Activated CD4-positive, alpha-beta T cell treated with anti-CD3 and anti-CD28 coated beads, Interleukin-2, amount 50 U/mL, for 24 hours (primary cell): ENCODE measurements around the gene LRRC47.
"Not testable (repeated sequence)": the region's sequence is repeated elsewhere in the genome, so short reads cannot be mapped to it uniquely, and the experiment has no call there.

ENCODE experiments used
- DNase-seq, 2 donors: peaks; one replicate each; pipeline ENCODE4 v3.0.0-alpha.2; 2020; ENCODE audit warnings: low read depth in 1 of 2, low spot score in 1 of 2

LRRC47 gene

DNA sequence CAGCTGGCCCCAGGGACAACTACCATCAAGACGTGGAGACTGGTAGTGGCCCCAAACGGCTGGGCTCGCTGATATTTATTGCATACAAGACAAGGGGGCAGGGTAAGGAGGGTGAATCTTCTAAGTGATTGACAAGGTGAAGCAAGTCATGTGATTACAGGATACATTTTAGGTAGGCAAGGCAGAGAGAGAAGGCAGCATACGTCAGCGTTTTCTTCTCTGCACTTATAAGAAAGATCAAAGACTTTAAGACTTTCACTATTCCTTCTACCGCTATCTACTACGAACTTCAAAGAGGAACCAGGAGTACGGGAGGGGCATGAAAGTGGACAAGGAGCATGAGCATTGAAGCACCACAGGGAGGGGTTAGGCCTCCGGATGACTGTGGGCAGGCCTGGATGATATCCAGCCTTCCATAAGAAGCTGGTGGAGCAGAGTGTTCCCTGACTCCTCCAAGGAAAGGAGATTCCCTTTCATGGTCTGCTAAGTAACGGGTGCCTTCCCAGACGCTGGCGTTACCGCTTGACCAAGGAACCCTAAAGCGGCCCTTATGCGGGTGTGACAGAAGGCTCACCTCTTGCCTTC, 47.9 kb downstream of the LRRC47 start:
- DNase-seq, result not testable (repeated sequence)

DNA sequence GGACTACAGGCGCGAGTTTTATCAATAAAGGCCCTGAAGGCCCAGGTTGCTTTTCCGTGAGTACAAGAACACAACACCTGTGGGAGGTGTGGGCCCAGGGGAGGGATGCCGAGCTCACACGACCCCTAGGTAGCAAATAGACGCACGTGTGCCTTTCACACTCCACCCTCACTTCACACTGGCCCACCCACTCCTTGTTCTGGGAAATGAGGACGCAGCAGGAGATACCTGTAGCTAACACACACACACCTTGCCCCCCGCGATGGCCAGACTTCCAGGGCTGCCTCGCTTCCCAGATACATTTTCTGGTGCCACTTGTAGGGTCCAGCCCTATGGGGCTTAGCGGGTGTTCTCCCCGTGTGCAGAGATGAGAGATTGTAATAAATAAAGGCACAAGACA, 48.4 kb downstream of the LRRC47 start:
- DNase-seq, result no peak

DNA sequence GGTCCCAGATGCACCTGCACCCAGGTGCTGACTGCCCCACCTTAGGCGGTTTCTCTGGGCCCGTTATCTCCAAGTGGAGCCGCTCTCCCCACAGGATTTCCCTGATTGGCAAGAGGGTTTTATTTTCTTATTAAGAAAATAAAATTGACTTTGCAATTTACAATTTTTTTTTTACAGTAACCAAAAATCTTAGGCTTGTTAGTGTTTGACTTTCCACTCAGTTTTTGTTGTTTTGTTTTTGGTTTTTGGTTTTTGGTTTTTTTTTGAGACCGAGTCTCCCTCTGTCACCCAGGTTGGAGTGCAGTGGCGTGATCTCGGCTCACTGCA, 48.8 kb downstream of the LRRC47 start:
- DNase-seq, result no peak

DNA sequence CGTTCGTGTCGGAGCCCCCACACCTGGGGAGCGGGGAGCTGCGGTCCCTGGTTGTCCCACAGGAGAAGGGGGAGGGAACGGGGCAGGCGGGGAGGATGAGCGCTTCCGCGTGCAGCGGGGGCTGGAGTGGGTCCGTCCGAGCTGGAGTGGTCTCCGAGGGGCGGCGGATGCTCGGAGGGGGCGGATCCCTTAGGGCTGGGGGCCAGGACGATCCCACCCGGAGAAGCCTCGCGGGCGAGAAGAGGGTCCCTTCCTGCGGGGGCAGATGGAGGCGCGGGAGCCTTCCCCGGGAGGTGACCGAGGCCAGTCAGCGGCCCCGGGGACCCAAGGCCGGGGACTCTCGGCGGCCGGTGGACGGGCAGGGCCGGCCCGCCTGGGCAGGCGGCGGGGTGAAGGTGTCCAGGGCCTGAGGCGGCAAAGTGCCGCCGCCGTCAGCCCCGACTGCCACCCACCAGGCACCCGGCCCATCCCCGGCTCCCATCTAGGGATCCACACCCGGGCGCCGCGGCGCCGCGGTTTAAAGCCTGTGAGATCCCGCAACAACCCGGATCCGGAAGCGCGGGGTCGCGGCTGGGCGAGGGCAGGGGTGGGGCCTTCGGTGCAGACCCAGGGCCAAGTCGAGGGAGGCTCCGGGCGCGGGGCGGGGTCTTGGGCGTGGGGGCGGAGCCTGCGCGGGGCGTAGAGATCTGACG, 49.3 kb downstream of the LRRC47 start:
- peak; percentile 77 to 83 for DNase-seq

DNA sequence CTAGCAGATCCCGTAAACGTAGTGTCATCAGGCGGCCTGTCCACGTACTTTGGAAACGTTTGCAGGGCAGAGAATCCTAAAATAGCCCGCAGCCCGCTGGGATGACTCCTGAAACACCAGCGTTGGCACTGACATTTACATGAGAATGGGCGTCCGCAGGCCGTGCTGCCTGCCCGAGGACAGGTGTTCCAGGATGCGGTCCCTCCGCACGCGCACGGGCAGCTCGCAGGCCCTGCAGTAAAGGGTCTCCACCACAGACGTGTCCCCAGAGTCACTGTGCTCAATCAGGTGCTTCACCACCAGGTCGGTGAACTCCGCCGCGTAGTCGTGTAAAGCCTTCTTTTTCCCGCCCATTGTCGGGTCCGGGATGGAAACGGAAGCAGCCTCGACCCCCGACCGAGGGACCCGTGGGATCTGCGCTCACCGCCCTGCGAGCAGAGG, 49.9 kb downstream of the LRRC47 start:
- no peak for DNase-seq

DNA sequence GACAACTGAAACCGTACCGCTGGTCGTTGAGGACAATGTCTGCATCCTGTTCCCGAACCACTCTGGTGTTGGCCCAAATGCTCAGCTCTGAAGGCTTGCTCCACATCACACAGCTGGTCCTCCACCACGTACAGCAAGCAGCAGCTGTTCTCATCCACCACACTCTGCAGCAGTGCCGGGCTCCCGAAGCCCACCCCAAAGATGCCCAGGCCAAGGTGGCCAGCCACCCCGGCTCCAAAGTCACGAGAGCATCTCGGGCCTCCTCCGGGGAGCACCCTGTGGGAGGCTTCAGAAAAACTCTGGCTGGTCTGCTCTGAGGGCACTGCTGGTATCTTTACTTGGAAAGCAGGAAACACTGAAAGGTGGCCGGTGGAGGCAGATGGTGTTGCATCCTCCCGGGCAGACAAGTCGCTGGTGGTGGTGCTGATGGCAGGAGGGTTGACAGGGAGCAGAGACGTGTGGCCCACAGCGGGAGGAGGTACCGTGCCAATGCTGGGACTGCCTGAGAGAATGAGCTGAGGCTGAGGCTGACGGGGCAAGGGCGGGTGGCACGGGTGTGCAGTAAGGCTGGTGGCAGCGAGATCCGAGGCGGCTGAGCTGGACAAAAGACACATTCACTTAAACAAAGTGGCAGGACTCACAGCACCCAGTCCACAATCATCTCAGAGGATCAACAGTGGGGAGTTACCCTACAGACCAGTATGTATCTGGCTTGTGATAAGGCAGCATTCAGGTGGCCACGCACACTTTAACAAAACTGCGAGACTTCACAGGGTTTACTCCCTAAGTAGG, 50.5 kb downstream of the LRRC47 start:
- DNase-seq, result no peak

DNA sequence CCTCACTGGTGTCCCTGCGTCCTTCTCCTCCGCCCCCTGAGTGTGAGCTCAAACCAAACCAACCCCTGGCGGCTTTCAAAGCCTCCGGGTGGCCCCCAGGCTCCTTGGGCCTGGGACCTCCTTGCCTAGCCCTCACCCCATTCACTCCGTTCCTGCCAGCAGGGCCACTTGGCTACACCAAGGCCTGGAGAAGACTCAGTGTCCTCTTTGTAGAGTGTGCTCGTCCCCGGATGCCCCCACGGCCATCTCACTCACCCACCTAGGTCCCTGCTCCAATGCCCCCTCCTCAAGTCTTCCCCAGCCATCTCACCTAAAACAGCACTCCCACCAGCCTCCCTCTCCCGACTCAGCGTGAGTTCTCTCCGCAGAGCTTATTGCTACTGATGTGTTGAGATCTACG, 51.2 kb downstream of the LRRC47 start:
- no peak for DNase-seq

DNA sequence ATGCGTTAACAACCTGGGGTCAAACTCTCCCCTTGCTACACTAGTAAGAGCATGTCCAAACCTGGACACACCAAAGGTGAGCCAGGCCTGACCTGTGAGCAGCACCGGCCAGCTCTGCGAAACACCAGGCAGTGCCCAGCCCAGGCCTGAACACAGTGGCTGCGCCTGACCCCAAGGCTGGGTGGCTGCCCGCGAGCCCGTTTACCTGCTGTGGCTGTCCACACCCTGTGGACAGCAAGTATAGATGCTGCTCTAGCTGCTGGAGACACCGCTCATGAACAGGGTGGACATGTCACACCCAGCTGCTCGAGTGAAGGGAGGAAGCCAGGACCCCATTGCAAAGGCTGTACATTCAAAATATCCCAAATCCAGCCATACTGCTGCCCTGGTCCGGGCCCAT, 51.7 kb downstream of the LRRC47 start:
- DNase-seq, result no peak

DNA sequence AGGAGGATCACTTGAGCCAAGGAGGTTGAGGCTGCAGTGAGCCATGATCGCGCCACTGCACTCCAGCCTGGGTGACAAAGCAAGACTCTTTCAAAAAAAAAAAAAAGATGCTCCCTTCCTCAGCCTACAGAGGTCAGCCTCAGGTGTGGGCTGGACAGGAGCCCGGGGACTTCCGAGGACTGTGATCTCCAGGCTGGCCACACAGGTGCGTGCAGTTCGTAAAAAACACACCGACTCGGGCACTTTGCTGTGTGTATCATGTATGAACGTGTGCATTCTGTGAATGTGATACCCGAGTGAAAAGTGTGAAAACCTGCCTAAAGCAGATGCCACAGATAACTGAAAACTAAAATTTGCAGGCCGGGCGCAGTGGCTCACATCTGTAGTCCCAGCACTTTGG, 52.5 kb downstream of the LRRC47 start:
- no peak for DNase-seq

DNA sequence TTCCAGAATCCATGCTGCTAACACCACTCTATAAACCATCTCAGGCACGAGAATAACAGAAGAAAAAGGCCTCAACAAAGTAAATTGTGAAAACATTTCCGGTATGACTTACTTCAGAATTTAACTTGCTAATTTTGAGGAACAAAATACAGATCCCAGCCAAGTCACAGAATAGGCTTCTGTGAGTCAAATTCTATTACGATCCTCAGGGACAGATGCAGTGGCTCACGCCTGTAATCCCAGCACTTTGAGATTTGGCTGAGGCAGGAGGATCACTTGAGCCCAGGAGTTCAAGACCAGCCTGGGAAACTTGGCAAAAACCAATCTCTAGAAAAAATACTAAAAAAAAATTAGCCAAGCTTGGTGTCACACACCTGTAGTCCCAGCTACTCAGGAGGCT, 52.9 kb downstream of the LRRC47 start:
- DNase-seq, result no peak

DNA sequence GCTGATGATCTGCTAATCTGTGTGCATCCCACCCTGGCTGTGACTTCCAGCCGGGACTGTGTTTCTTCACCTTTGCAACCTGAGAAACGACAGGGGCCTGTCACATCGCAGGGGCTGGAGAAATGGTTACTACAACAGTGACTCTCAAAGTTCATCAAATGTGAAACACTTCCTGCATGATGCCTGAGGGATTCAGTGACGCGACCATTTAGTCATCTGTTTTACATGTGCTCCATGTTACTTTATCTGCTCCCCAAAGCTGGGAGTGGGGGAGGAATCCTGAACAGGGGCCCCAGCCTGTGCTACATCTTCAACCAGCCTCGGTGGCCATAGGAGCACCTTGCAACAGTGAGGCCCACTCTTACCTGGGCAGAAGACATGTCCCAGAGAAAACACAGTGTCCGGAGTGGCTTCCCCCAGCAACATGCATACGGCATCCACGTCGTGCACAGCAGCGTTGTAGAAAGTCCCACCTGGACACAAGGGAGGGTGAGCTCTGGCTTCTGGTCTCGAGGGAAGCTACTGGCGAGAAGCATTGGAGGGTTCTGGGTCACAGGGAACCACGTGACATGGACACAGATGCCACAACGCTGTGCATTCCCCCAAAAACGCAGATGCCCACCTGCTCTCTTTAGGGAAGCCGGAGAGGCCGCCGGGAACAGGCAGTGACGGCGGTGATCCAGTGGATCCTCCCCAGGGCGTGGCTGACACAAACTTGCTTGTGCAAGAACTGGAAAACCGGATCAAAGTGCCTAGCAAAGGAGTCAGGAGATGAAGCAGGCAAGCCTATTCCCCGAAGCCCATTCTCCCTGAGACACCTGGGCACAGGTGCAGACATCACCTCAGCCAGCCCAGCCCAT, 53.6 kb downstream of the LRRC47 start:
- no peak for DNase-seq

DNA sequence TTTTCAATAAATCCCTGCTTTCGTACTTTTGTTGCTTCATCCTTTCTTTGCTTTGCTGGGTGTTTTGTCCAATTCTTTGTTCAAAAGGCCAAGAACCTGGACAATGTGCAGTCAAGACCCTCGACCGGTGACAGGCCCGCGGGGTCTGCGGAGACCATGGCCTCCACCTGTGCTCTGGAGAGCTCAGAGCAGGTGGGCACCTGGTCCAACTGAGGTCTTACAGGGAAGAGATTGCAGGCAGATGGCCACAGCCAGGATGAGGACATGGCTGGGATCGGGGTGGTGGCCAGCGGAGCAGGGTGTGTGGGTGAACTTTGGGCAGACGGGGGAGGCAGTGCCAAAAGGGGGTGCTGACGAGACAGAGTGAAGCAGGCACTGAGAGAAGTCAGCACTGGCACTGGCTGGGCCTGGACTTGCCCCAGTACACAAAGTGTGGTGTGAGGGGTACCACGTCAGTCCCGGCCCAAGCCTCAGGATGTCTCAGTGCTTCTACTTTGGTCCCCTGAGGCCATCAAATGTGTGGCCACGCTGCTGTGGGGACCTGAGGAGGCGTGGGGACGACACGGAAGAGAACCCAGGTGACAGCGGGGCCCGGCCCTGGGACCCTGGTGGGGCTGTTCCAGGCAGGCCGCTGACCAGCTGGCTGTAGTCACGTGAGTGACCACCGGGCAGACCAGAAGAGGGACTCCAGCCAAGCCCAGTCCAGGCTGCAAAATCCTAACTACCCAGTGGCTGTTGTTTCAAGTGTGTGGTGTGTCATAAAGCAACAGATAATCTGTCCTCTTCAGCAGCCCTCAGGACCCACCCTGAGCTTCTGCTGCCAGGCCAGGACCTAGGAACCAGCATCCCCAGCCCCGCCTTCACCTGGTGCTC, 54.5 kb downstream of the LRRC47 start:
- DNase-seq, result no peak

DNA sequence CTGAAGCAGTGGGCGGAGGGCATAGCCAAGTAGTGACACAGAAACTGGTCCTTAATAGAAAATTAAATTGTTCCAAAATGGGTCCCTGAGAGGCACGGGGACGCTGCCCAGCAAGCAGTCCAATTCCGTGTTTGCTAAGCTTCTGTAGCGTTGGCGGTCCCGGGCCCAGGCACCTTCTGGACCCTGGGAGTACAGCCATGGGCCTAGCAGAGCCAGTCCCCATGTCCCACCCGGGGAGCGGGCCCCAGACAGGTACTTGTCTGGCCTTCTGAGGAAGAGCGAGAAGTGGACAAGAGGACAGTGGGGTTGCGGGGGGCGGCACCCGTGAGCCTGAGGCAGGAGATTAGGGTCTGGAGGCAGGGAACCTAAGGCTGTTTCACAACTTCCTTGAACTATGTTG, 55.5 kb downstream of the LRRC47 start:
- DNase-seq, result no peak

DNA sequence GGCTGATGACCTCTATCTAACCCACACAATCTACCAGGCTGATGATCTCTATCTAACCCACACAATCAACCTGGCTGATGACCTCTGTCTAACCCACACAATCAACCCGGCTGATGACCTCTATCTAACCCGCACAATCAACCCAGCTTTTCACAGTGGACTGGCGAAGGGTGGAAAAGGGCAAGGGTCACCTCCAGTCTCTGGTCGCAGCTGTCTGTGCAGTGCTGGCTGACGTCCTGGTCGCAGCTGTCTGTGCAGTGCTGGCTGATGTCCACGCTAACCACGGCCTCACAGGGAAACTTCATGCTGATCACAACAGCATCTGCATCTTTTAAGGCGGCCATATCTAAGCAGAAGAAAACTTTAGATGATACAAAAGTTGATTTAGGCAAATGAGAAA, 56.3 kb downstream of the LRRC47 start:
- DNase-seq, result no peak

DNA sequence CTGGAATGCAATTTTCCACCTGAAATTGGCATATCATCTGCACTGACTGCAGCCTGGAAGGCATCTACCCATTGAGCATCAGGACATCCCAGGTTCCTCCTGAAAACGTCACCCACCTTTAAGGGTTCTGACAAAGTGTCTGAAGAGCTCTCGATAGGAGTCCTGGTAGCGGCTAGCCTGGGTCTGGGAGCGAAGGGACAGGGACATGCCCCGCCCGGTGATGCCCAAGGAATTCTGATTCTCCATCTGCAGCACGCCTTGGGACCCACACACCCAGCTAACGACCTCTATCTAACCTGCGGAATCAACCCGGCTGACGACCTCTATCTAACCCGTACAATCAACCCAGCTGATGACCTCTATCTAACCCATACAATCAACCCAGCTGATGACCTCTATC, 57.4 kb downstream of the LRRC47 start:
- DNase-seq, result no peak

DNA sequence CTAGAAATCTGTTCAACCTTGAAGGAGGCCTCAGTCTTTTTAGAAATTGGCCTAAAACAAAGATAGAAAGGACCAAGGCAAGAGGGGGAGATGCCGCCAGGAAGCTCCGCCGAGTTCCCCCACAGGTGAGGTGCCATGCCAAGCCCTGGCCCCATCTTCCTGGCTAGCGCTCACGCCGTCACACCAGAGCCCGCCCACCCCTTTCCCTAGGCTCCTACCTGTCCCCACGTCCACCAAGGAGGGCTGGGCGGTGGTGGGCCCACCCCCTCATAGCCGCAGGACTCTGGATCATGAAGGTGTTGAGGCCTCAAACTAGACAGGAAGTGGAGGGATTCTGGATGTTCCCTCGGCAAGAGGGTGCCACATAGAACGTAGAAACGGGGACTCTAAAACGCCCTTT, 59.6 kb downstream of the LRRC47 start:
- no peak for DNase-seq

DNA sequence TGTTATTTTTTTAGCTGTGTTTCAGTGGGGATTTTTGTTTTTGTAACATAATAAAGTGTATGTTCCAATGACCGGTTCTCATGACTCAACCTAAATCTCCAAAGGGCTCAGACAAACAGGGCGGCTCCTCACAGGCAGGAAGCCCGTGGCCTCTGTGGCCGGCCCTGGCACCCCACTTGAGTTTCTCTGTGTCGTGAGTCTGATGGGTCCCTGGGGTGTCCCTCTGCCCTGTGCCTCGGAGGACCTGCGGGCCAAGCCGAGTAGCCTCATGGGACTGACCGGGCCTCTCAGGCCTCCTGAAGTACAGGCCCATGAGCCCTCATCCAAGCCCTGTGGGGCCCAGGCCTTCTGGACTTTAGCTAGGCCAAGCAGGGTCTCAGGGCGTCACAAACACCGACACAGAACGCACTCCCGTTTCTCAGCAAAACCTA, 60.2 kb downstream of the LRRC47 start:
- no peak for DNase-seq

DNA sequence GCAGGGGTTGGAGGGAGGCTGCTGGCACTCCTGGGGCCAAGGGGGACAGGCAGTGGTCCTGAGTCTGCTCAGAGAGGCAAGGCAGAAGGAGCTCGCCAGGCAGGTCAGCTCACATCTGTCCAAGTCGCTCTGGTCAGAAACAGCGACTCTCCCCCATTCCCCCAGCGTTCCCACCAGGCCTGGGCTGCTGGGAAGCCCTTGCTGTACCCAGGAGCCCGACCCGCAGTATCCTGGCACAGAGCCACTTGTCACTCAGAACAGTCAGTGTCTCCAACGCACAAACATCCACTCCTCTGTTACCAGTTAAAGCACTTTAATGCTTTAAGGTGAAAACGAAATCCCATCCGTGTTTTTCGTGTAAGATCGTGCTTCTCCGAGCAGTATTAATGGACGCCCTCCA, 60.6 kb downstream of the LRRC47 start:
- no peak for DNase-seq

DNA sequence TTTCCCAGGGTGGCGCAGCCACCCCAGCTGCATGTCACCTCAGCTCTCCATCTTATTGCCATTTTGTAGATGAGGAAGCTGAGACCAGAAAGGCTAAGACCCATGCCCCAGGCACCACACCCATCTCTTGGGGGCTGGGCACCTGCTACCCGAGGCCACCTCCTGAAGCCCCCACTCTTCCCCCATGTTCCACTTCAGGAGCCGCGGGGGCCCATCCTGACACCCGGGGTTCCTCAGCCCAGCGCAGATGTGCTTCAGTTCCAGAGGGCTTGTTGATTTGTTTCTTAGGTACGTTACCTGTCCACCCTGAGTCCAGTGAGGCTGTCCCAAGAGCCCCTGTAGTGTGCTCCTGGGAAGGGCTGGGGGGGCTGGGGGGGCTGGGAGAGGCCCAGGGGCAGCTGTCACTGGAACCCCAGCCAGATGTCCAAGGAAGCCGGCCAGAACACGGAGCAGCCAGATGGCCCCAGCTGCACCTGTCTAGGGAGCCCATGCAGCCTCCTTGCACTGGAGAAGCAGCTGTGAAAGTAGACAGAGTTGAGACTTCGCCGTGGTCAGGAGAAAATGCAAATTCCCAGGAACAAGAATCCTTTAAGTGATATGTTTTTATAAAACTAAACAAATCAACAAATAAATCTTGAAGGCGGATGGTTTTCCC, 61.1 kb downstream of the LRRC47 start:
- DNase-seq, result no peak

DNA sequence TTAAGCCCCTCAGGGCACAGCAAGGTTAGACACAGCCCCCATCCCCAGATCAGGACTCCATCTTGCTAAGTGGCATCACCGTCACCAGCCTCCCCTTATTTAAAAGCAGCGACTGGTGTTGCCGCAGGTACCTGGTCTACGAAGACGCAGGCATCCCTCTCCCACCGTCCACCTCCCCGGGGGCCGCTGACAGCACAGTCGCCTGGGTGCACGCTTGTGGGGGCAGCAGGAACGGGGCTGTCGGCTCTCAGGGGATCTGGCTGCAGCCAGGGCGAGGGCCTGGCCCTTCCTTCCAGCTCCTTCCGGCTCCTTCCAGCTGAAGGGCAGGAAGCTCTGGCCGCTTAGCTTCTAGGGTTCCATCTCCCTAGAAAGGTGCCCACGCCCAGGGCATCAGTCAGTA, 61.7 kb downstream of the LRRC47 start:
- DNase-seq, result no peak
